ENCODE results near the gene GID8. TPM values are rescaled to one million over a fixed set of nuclear protein-coding genes. Genes with fewer than 3 reads are reported as not detected.

GID8 gene
- total and polyA plus RNA-seq, 2 donors (not counting 3 experiments of a cell fraction or from before 2014, with no cell fraction given): 25.3 to 34.6 TPM

DNA sequence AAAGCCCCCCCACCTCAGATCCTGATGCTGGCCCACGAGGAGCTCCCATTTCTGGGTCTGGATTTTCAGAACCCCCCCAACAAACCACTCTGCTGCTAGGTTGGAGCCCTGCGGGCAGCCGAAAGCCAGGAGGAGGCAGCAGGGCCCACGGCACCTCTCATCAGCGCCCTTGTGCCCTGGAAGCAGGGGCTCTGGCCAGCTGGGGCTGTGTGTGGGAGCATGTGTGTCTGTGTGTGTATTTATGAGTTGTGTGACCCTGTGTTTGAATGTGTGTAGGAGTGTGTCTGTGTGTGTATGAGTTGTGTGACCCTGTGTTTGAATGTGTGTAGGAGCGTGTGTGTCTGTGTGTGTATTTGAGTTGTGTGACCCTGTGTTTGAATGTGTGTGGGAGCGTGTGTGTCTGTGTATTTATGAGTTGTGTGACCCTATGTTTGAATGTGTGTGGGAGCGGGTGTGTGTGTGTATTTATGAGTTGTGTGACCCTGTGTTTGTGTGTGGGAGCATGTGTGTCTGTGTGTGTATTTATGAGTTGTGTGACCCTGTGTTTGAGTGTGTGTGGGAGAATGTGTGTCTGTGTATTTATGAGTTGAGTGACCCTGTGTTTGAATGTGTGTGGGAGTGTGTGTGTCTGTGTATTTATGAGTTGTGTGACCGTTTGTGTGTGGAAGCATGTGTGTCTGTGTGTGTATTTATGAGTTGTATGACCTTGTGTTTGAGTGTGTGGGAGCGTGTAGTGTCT, 33.4 kb downstream of the GID8 start:
- no peaks in the 10 kb centered on the region for H3K79me2 ChIP-seq (ENCODE audit: control insufficient read depth, insufficient read depth, low read length)
- no peak overlapping the region for H3K27ac ChIP-seq (ENCODE audit: insufficient read depth, low read depth, low read length)
- ChIA-PET CTCF (interaction anchor here (0.8 to 2.1 kb wide), 7 partner anchors 10 to 50 kb away, joined by 3 to 35 read pairs (median 4); no protein-coding TSS in a partner anchor), POLR2A (no interaction called here)
- TF ChIP-seq MAX (IDR thresholded peaks at IDR 0.05; ENCODE audit: insufficient read depth, insufficient read length): no peak
- no peak for TF ChIP-seq MYC (IDR thresholded peaks at IDR 0.05; ENCODE audit: low read depth, low read length)
- TF ChIP-seq GATA2 (IDR thresholded peaks at IDR 0.05; ENCODE audit: insufficient read depth, insufficient read length, low read depth, low read length): no peak
- TF ChIP-seq POLR2AphosphoS5 (IDR thresholded peaks at IDR 0.05; ENCODE audit: insufficient read depth, low read depth, low read length): no peak
- TF ChIP-seq, protein P1, sequence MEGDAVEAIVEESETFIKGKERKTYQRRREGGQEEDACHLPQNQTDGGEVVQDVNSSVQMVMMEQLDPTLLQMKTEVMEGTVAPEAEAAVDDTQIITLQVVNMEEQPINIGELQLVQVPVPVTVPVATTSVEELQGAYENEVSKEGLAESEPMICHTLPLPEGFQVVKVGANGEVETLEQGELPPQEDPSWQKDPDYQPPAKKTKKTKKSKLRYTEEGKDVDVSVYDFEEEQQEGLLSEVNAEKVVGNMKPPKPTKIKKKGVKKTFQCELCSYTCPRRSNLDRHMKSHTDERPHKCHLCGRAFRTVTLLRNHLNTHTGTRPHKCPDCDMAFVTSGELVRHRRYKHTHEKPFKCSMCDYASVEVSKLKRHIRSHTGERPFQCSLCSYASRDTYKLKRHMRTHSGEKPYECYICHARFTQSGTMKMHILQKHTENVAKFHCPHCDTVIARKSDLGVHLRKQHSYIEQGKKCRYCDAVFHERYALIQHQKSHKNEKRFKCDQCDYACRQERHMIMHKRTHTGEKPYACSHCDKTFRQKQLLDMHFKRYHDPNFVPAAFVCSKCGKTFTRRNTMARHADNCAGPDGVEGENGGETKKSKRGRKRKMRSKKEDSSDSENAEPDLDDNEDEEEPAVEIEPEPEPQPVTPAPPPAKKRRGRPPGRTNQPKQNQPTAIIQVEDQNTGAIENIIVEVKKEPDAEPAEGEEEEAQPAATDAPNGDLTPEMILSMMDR (IDR thresholded peaks at IDR 0.05; ENCODE audit: extremely low read depth in 1 of 2, insufficient read depth in 1 of 2, low read depth in 1 of 2, low read length in 2 of 2): no peak
- TF ChIP-seq EZH2 (IDR thresholded peaks at IDR 0.05; ENCODE audit: borderline replicate concordance, low read depth, low read length, severe bottlenecking): no peak
- no peak for TF ChIP-seq FOS (IDR thresholded peaks at IDR 0.05; ENCODE audit: borderline replicate concordance, insufficient read depth, low read length)
- no peak for TF ChIP-seq POLR2A (IDR thresholded peaks at IDR 0.05; ENCODE audit: low read depth, low read length)
- no peak for TF ChIP-seq JUN (IDR thresholded peaks at IDR 0.05; ENCODE audit: borderline replicate concordance, insufficient read depth, insufficient read length, low read depth)
- no peaks in the 10 kb centered on the region for H3K4me1 ChIP-seq (ENCODE audit: control insufficient read depth, extremely low read depth, insufficient read depth, low read length)
- no peaks in the 10 kb centered on the region for H4K20me1 ChIP-seq (replicated peaks; ENCODE audit: control insufficient read depth, extremely low read depth, insufficient read depth, low read length)
- H3K9me1 ChIP-seq (replicated peaks; ENCODE audit: control insufficient read depth, extremely low read depth, insufficient read depth, low read length): no peaks in the 10 kb centered on the region
- H2AFZ ChIP-seq (ENCODE audit: low read depth, low read length): no peak overlapping the region
- peaks cover 26 to 27% of the 10 kb centered on the region in 2 experiments for H3K27me3 ChIP-seq (ENCODE audit: control insufficient read depth in 2 of 2, insufficient read depth in 2 of 2, low read length in 2 of 2)
- no peak overlapping the region for H3K4me3 ChIP-seq (replicated peaks in 1 of 3; ENCODE audit: insufficient read depth in 1 of 3, low read depth in 1 of 3, low read length in 3 of 3)
- peaks cover 0 to 2% of the 10 kb centered on the region in 2 experiments for H3K36me3 ChIP-seq (ENCODE audit: control insufficient read depth in 2 of 2, extremely low read depth in 1 of 2, insufficient read depth in 2 of 2, low read length in 2 of 2)
- BruUV-seq (replicated peaks): no TSS peak
- H3K9ac ChIP-seq (replicated peaks; ENCODE audit: extremely low read depth, insufficient read depth, low read length): no peak overlapping the region
- DNase-seq (ENCODE audit: low read depth, low spot score) (no peak), FAIRE-seq (no peak)
- intact Hi-C loops (cut with micrococcal nuclease): no loop called here
- H3K9me3 ChIP-seq (replicated peaks; ENCODE audit: control insufficient read depth, insufficient read depth, low read length): no peaks in the 10 kb centered on the region
- dilution Hi-C loops (cut with MboI; ENCODE audit: extremely low pct_ligation_motif_present, low sequenced_read_pairs): no loop called here
- no peak overlapping the region for H3K4me2 ChIP-seq (ENCODE audit: insufficient read depth, low read length)
